Measurements from ENCODE around the gene METTL22. TPM values are rescaled to one million over a fixed set of nuclear protein-coding genes. Genes with fewer than 3 reads are reported as not detected.

The METTL22 gene
- polyA plus RNA-seq, 2 of the 4 experiments (the other 2 are of a cell fraction), result 21.0 to 40.9 TPM

GRCh38 chr16:8589900-8590688, 31.4 kb upstream of the METTL22 start, which contains the start of gene TMEM114 (continued):
- no peak for TF ChIP-seq FOSB (CRISPR knock-in tag; IDR thresholded peaks at IDR 0.05)
- TF ChIP-seq HDAC2 (IDR thresholded peaks at IDR 0.05), result no peak

- FAIRE-seq (no peak), ATAC-seq (no peak), DNase-seq (ENCODE audit: low read depth in 1 of 2, low spot score in 1 of 2) (no peak)
- no peak for TF ChIP-seq CHD4 (IDR thresholded peaks at IDR 0.05; ENCODE audit: borderline replicate concordance)
- no peak for TF ChIP-seq E2F6 (IDR thresholded peaks at IDR 0.05; ENCODE audit: borderline replicate concordance, low read depth)
- TF ChIP-seq MYC (IDR thresholded peaks at IDR 0.05; ENCODE audit: borderline replicate concordance, low read length), result no peak
- Histone ChIP-seq H3K4me2 (no peak overlapping the region), H3K9me3 (no peaks in the 10 kb centered on the region; the same call in 2 of the 3 replicates), H3K27ac (no peak overlapping the region), H3K4me1 (no peaks in the 10 kb centered on the region), H3K4me3 (no peak overlapping the region)
- whole genome bisulfite sequencing (ENCODE audit: missing lambda C conversion rate), result 28% methylated on average over 3 of the region's 3 CpGs
- CTCF ChIA-PET, result interaction anchor here (1.0 to 1.3 kb wide), 2 partner anchors 19 to 544 kb away, joined by 3 read pairs; no protein-coding TSS in a partner anchor
- POLR2A ChIA-PET, result no interaction called here
These were observed 30.7 kb upstream of the METTL22 start for GRCh38 chr16:8590811-8591210.

- FAIRE-seq (no peak), ATAC-seq (no peak), DNase-seq (ENCODE audit: low read depth in 1 of 2, low spot score in 1 of 2) (no peak)
- ChIA-PET CTCF (no interaction called here), POLR2A (no interaction called here)
- 53% methylated on average over 3 of the region's 3 CpGs for WGBS (ENCODE audit: missing lambda C conversion rate)
- Histone ChIP-seq H3K9me3 (peaks cover 3% of the 10 kb centered on the region; the same call in 1 of the 3 replicates), H3K4me3 (no peak overlapping the region), H3K4me1 (no peaks in the 10 kb centered on the region), H3K4me2 (no peak overlapping the region), H3K27ac (no peak overlapping the region)
- no peak for TF ChIP-seq EHMT2 (IDR thresholded peaks at IDR 0.05; ENCODE audit: low read depth)
- no peak for TF ChIP-seq EP300 (IDR thresholded peaks at IDR 0.05)
- no peak for TF ChIP-seq KDM1A (IDR thresholded peaks at IDR 0.05; ENCODE audit: low read depth)
- TF ChIP-seq EHF (CRISPR knock-in tag; IDR thresholded peaks at IDR 0.05), result no peak
- no peak for TF ChIP-seq CEBPB (IDR thresholded peaks at IDR 0.05)
- no peak for TF ChIP-seq RCOR1 (IDR thresholded peaks at IDR 0.05; ENCODE audit: low read depth, low read length)
- no peak for TF ChIP-seq TP53 (CRISPR knock-in tag; IDR thresholded peaks at IDR 0.05)
- no peak for TF ChIP-seq MAX (IDR thresholded peaks at IDR 0.05)
- no peak for TF ChIP-seq NPAS2 (CRISPR knock-in tag; IDR thresholded peaks at IDR 0.05; ENCODE audit: borderline replicate concordance)
- no peak for TF ChIP-seq HES2 (IDR thresholded peaks at IDR 0.05)
- no peak for TF ChIP-seq PBX3 (IDR thresholded peaks at IDR 0.05)
- TF ChIP-seq JUN (IDR thresholded peaks at IDR 0.05), result no peak
- no peak for TF ChIP-seq JUNB (IDR thresholded peaks at IDR 0.05)
- TF ChIP-seq MAZ (IDR thresholded peaks at IDR 0.05; ENCODE audit: borderline replicate concordance, low read depth, low read length), result no peak
- TF ChIP-seq ELK1 (IDR thresholded peaks at IDR 0.05; ENCODE audit: low read depth, low read length), result no peak
- TF ChIP-seq ESRRA (IDR thresholded peaks at IDR 0.05; ENCODE audit: borderline replicate concordance, low read length), result no peak
- TF ChIP-seq CHD2 (IDR thresholded peaks at IDR 0.05; ENCODE audit: low read length, partially characterized antibody), result no peak
- TF ChIP-seq NFE2L2 (conservative IDR thresholded peaks at IDR 0.05; ENCODE audit: low read length), result no peak
These were observed 30.0 kb upstream of the METTL22 start for GRCh38 chr16:8591451-8591850.

Data from A549 (cell line).